Measurements from ENCODE around the gene MACF1.
"Not testable (repeated sequence)": the region's sequence is repeated elsewhere in the genome, so short reads cannot be mapped to it uniquely, and the experiment has no call there.

The MACF1 gene

GRCh38 chr1:39522661-39523567 lies 318.4 kb downstream of the MACF1 start:
- no peak for DNase-seq (ENCODE audit: low spot score)
- TF ChIP-seq, protein P1, sequence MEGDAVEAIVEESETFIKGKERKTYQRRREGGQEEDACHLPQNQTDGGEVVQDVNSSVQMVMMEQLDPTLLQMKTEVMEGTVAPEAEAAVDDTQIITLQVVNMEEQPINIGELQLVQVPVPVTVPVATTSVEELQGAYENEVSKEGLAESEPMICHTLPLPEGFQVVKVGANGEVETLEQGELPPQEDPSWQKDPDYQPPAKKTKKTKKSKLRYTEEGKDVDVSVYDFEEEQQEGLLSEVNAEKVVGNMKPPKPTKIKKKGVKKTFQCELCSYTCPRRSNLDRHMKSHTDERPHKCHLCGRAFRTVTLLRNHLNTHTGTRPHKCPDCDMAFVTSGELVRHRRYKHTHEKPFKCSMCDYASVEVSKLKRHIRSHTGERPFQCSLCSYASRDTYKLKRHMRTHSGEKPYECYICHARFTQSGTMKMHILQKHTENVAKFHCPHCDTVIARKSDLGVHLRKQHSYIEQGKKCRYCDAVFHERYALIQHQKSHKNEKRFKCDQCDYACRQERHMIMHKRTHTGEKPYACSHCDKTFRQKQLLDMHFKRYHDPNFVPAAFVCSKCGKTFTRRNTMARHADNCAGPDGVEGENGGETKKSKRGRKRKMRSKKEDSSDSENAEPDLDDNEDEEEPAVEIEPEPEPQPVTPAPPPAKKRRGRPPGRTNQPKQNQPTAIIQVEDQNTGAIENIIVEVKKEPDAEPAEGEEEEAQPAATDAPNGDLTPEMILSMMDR (IDR thresholded peaks at IDR 0.05; ENCODE audit: extremely low read depth, missing control alignments) = no peak

- TF ChIP-seq, protein P1 (IDR thresholded peaks at IDR 0.05; ENCODE audit: extremely low read depth, missing control alignments) = no peak
- DNase-seq (ENCODE audit: low spot score) = no peak
Observed at GRCh38 chr1:39524171-39524570, 319.7 kb downstream of the MACF1 start.

- TF ChIP-seq, protein P1 (IDR thresholded peaks at IDR 0.05; ENCODE audit: extremely low read depth, missing control alignments) = no peak
Observed at GRCh38 chr1:39524591-39525365, 320.3 kb downstream of the MACF1 start.

GRCh38 chr1:39525366-39526165 lies 321.1 kb downstream of the MACF1 start:
- peak; percentile 69 for DNase-seq (ENCODE audit: low spot score)

More at GRCh38 chr1:39524591-39525365, 320.3 kb downstream of the MACF1 start:
- no peak for DNase-seq (ENCODE audit: low spot score)

DNA sequence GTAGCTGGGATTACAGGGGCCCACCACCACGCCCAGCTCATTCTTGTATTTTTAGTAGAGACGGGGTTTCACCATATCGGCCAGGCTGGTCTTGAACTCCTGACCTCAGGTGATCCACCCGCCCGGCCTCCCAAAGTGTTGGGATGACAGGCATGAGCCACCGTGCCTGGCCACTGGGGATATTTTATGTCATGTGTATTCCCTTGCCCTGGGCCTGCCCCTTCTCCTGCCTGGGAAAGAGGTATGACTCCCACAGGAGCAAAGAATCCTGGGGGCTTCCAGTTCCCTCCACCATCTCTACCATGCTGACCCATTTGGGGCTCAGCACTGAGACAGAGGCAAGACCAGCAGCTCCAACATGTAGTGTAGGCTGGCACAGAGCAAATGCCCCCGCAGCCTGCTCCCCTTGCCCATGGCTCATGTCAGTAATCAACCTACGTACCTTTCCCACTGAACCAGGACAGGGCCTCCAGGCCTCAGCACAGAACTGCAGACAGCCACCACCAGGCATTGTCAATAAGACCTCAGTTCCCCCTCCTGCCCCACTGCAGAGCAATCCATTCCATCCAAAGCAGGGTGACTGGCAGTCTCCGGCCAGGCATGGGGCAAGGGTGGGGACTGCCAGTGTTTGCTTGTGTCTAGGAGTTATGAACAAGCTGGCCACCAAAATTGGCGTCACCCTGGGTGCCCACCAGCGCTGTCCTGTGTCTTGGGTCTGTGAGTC lies 322.1 kb downstream of the MACF1 start:
- TF ChIP-seq, protein P1 (IDR thresholded peaks at IDR 0.05; ENCODE audit: extremely low read depth, missing control alignments) = no peak
- no peak for DNase-seq (ENCODE audit: low spot score)

More at GRCh38 chr1:39525366-39526165, 321.1 kb downstream of the MACF1 start:
- TF ChIP-seq, protein P1 (IDR thresholded peaks at IDR 0.05; ENCODE audit: extremely low read depth, missing control alignments) = no peak

- not testable (repeated sequence) for DNase-seq (ENCODE audit: low spot score)
Observed at GRCh38 chr1:39527190-39527579, 322.7 kb downstream of the MACF1 start.

GRCh38 chr1:39528082-39528481 lies 323.6 kb downstream of the MACF1 start:
- TF ChIP-seq, protein P1 (IDR thresholded peaks at IDR 0.05; ENCODE audit: extremely low read depth, missing control alignments) = no peak
- DNase-seq (ENCODE audit: low spot score) = no peak
